Measurements from ENCODE around the gene GPR37L1. TPM values are rescaled to one million over a fixed set of nuclear protein-coding genes. Genes with fewer than 3 reads are reported as not detected.

The GPR37L1 gene, protein sequence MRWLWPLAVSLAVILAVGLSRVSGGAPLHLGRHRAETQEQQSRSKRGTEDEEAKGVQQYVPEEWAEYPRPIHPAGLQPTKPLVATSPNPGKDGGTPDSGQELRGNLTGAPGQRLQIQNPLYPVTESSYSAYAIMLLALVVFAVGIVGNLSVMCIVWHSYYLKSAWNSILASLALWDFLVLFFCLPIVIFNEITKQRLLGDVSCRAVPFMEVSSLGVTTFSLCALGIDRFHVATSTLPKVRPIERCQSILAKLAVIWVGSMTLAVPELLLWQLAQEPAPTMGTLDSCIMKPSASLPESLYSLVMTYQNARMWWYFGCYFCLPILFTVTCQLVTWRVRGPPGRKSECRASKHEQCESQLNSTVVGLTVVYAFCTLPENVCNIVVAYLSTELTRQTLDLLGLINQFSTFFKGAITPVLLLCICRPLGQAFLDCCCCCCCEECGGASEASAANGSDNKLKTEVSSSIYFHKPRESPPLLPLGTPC
- 0.06 TPM for polyA plus RNA-seq (2013, experiment 1 of 2)
- 0.08 TPM for polyA plus RNA-seq (2013, experiment 2 of 2)

DNA sequence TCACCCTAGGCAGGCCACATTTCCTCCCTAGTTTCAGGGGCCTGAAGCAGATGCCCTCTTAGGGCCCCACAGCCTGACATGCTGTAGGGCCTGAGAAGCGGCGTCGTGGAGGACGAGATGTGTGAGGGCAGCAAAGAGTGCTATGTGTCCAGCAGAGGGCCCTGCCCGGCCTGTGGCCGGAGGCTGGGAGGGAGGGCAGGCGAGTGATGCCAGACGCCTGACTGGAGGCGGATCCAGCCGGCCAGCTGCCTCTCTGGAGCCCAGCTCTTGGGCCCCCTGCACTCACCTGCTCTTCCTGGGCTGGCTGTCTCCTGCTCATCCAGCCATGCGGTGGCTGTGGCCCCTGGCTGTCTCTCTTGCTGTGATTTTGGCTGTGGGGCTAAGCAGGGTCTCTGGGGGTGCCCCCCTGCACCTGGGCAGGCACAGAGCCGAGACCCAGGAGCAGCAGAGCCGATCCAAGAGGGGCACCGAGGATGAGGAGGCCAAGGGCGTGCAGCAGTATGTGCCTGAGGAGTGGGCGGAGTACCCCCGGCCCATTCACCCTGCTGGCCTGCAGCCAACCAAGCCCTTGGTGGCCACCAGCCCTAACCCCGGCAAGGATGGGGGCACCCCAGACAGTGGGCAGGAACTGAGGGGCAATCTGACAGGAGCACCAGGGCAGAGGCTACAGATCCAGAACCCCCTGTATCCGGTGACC, at the start of gene GPR37L1:
GPR37L1 (plus strand) TSS at position 279 of the 697 bp plus-strand sequence; CDS start at position 326, 47 bp downstream.
- Histone ChIP-seq H3K4me2 (ENCODE audit: insufficient read depth, low read length, poor library complexity, severe bottlenecking) (no peak within 1 kb of the TSS), H3K79me1 (ENCODE audit: low read depth, low read length) (no peaks in the 10 kb centered on the region), H3K4me3 (ENCODE audit: low read length in 2 of 2) (no peak within 1 kb of the TSS), H3K36me3 (replicated peaks in 1 of 2; ENCODE audit: control insufficient read depth in 2 of 2, insufficient read depth in 2 of 2, low read length in 2 of 2) (no peaks in the 10 kb centered on the region), H2BK5ac (ENCODE audit: low read length) (no peak within 1 kb of the TSS), H3K9me3 (replicated peaks in 1 of 2; ENCODE audit: control insufficient read depth in 2 of 2, insufficient read depth in 1 of 2, low read depth in 1 of 2, low read length in 2 of 2) (peaks cover 0 to 2% of the 10 kb centered on the region in 2 donors), H3K27ac (replicated peaks; ENCODE audit: low read length) (no peak within 1 kb of the TSS), H3K27me3 (ENCODE audit: control insufficient read depth in 3 of 3, insufficient read depth in 3 of 3, low read depth in 1 of 3, low read length in 3 of 3) (peaks cover 0 to 6% (median 0%) of the 10 kb centered on the region in 3 experiments), H3K23ac (ENCODE audit: low read depth, low read length, poor library complexity) (peak within 1 kb of the TSS; percentile 48), H3K4ac (ENCODE audit: low read length) (no peak within 1 kb of the TSS), H2AFZ (ENCODE audit: low read length) (peak within 1 kb of the TSS; percentile 84), H2AK5ac (ENCODE audit: low read depth, low read length) (peak within 1 kb of the TSS; percentile 93), H2BK12ac (ENCODE audit: low read length) (no peak within 1 kb of the TSS), H3K14ac (ENCODE audit: low read length) (no peak within 1 kb of the TSS), H3K18ac (ENCODE audit: low read length) (peak within 1 kb of the TSS; percentile 80), H2BK120ac (ENCODE audit: low read depth, low read length) (no peak within 1 kb of the TSS), H3K9ac (ENCODE audit: low read depth, low read length, poor library complexity) (peak within 1 kb of the TSS; percentile 75), H3K4me1 (ENCODE audit: control insufficient read depth in 2 of 2, insufficient read depth in 1 of 2, low read depth in 1 of 2, low read length in 2 of 2) (peaks cover 0 to 5% of the 10 kb centered on the region in 2 donors), H4K91ac (ENCODE audit: low read depth, low read length, poor library complexity) (peak within 1 kb of the TSS; percentile 57), H4K8ac (ENCODE audit: low read depth, low read length) (peak within 1 kb of the TSS; percentile 68), H2BK15ac (ENCODE audit: low read length) (peak within 1 kb of the TSS; percentile 87)
- no CpG with 5 or more reads among the region's 19 CpGs for WGBS, 2 donors (ENCODE audit: extremely low coverage in 2 of 2, insufficient read length in 2 of 2, insufficient replicate concordance in 1 of 2)
- no peak for DNase-seq (ENCODE audit: low spot score)

DNA sequence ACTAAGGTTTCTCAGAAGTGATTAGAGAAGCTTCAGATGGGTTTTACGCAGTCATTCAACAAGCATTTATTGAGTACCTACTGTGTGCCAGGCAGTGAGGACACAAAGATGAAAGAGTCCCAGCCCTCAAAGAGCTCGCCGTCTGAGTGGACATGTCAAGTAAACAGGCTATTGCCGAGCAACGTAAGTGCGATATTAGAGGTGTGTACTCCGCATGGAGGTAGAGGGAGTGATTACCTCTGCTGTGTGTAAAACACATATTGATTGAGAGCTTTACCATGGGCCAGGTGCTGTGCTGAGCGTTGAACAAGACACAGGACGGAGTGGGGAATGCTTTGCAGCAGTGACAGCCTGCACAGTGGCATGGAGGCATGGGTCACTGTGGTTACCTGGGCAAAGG, 49.5 kb upstream of the GPR37L1 start:
- no peak overlapping the region for H4K91ac ChIP-seq (ENCODE audit: low read depth, low read length, poor library complexity)
- no CpG with 5 or more reads among the region's 9 CpGs for WGBS, 2 donors (ENCODE audit: extremely low coverage in 2 of 2, insufficient read length in 2 of 2, insufficient replicate concordance in 1 of 2)
- H2AFZ ChIP-seq (ENCODE audit: low read length), result no peak overlapping the region
- H3K4ac ChIP-seq (ENCODE audit: low read length), result peak overlapping the region; percentile 84
- no peak overlapping the region for H3K23ac ChIP-seq (ENCODE audit: low read depth, low read length, poor library complexity)
- peak overlapping the region; percentile 86 for H2BK12ac ChIP-seq (ENCODE audit: low read length)
- no peak overlapping the region for H2BK5ac ChIP-seq (ENCODE audit: low read length)
- DNase-seq (ENCODE audit: low spot score), result no peak
- peak overlapping the region; percentile 81 for H3K18ac ChIP-seq (ENCODE audit: low read length)
- peak overlapping the region; percentile 56 for H2AK5ac ChIP-seq (ENCODE audit: low read depth, low read length)
- no peak overlapping the region for H3K27ac ChIP-seq (replicated peaks; ENCODE audit: low read length)
- H3K79me1 ChIP-seq (ENCODE audit: low read depth, low read length), result no peaks in the 10 kb centered on the region
- H2BK15ac ChIP-seq (ENCODE audit: low read length), result no peak overlapping the region
- H3K36me3 ChIP-seq (replicated peaks in 1 of 2; ENCODE audit: control insufficient read depth in 2 of 2, insufficient read depth in 2 of 2, low read length in 2 of 2), result no peaks in the 10 kb centered on the region
- no peak overlapping the region for H2BK120ac ChIP-seq (ENCODE audit: low read depth, low read length)
- peaks cover 3 to 10% of the 10 kb centered on the region in 2 donors for H3K4me1 ChIP-seq (ENCODE audit: control insufficient read depth in 2 of 2, insufficient read depth in 1 of 2, low read depth in 1 of 2, low read length in 2 of 2)
- H3K9ac ChIP-seq (ENCODE audit: low read depth, low read length, poor library complexity), result no peak overlapping the region
- no peak overlapping the region for H4K8ac ChIP-seq (ENCODE audit: low read depth, low read length)
- no peak overlapping the region for H3K4me2 ChIP-seq (ENCODE audit: insufficient read depth, low read length, poor library complexity, severe bottlenecking)
- peaks cover 0 to 32% (median 0%) of the 10 kb centered on the region in 3 experiments for H3K27me3 ChIP-seq (ENCODE audit: control insufficient read depth in 3 of 3, insufficient read depth in 3 of 3, low read depth in 1 of 3, low read length in 3 of 3)
- H3K4me3 ChIP-seq (ENCODE audit: low read length in 2 of 2), result no peak overlapping the region
- peak overlapping the region; percentile 85 for H3K14ac ChIP-seq (ENCODE audit: low read length)
- H3K9me3 ChIP-seq (replicated peaks in 1 of 2; ENCODE audit: control insufficient read depth in 2 of 2, insufficient read depth in 1 of 2, low read depth in 1 of 2, low read length in 2 of 2), result no peaks in the 10 kb centered on the region

DNA sequence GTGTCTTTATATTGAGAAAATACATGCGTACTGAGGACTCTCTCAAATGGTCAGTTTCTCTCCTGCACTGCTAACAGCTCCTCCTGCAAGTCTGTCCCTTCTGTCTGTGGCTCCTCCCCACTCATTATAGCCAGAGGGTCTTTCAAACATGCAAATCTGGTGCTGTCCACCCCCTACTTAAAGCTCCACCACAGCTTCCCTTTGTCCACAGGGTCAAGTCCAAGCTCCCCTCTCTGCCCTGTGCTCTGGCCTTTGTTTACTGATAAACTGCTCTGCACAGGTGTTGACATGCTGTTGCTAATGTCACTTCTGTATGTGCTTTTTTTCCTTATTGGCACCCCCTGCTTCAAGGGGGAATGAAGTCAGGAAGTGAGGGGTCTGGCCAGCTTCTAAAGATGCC, 47.7 kb upstream of the GPR37L1 start:
- H3K36me3 ChIP-seq (replicated peaks in 1 of 2; ENCODE audit: control insufficient read depth in 2 of 2, insufficient read depth in 2 of 2, low read length in 2 of 2), result no peaks in the 10 kb centered on the region
- no peak overlapping the region for H4K8ac ChIP-seq (ENCODE audit: low read depth, low read length)
- H3K4ac ChIP-seq (ENCODE audit: low read length), result no peak overlapping the region
- H3K4me3 ChIP-seq (ENCODE audit: low read length in 2 of 2), result no peak overlapping the region
- H3K9me3 ChIP-seq (replicated peaks in 1 of 2; ENCODE audit: control insufficient read depth in 2 of 2, insufficient read depth in 1 of 2, low read depth in 1 of 2, low read length in 2 of 2), result no peaks in the 10 kb centered on the region
- peaks cover 0 to 32% (median 0%) of the 10 kb centered on the region in 3 experiments for H3K27me3 ChIP-seq (ENCODE audit: control insufficient read depth in 3 of 3, insufficient read depth in 3 of 3, low read depth in 1 of 3, low read length in 3 of 3)
- no peak for DNase-seq (ENCODE audit: low spot score)
- peak overlapping the region; percentile 71 for H2AK5ac ChIP-seq (ENCODE audit: low read depth, low read length)
- peak overlapping the region; percentile 30 for H2BK120ac ChIP-seq (ENCODE audit: low read depth, low read length)
- H2BK15ac ChIP-seq (ENCODE audit: low read length), result no peak overlapping the region
- H2BK5ac ChIP-seq (ENCODE audit: low read length), result no peak overlapping the region
- peak overlapping the region; percentile 12 for H3K4me2 ChIP-seq (ENCODE audit: insufficient read depth, low read length, poor library complexity, severe bottlenecking)
- H2BK12ac ChIP-seq (ENCODE audit: low read length), result no peak overlapping the region
- no peak overlapping the region for H3K23ac ChIP-seq (ENCODE audit: low read depth, low read length, poor library complexity)
- no peak overlapping the region for H2AFZ ChIP-seq (ENCODE audit: low read length)
- no peak overlapping the region for H3K18ac ChIP-seq (ENCODE audit: low read length)
- H3K27ac ChIP-seq (replicated peaks; ENCODE audit: low read length), result no peak overlapping the region
- H3K14ac ChIP-seq (ENCODE audit: low read length), result no peak overlapping the region
- no CpG with 5 or more reads among the region's 1 CpG for WGBS, 2 donors (ENCODE audit: extremely low coverage in 2 of 2, insufficient read length in 2 of 2, insufficient replicate concordance in 1 of 2)
- no peaks in the 10 kb centered on the region for H3K79me1 ChIP-seq (ENCODE audit: low read depth, low read length)
- H3K4me1 ChIP-seq (ENCODE audit: control insufficient read depth in 2 of 2, insufficient read depth in 1 of 2, low read depth in 1 of 2, low read length in 2 of 2), result peaks cover 0 to 3% of the 10 kb centered on the region in 2 donors
- no peak overlapping the region for H4K91ac ChIP-seq (ENCODE audit: low read depth, low read length, poor library complexity)
- no peak overlapping the region for H3K9ac ChIP-seq (ENCODE audit: low read depth, low read length, poor library complexity)

DNA sequence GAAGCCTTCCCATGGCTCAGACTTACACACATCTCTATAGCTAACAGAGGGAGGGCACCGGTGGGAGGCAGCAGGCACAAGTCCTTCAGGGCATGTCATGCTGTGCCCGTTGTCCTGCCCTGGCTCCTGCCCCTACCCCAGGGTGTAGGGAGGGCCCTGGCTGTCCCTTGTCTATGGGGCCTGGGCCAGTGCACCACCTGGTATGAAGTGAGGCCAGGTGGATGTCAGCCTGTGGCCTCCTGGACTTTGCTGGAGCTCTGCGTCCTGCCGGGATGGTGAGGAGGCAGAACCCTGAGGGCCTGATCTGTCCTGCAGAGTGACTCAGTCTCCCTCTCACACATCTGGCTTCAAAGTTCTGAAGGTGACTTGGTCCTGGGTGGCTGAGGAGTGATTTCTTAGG, 47.3 kb upstream of the GPR37L1 start:
- no peak overlapping the region for H3K9ac ChIP-seq (ENCODE audit: low read depth, low read length, poor library complexity)
- peak overlapping the region; percentile 71 for H2AK5ac ChIP-seq (ENCODE audit: low read depth, low read length)
- H4K8ac ChIP-seq (ENCODE audit: low read depth, low read length), result no peak overlapping the region
- H3K14ac ChIP-seq (ENCODE audit: low read length), result no peak overlapping the region
- H3K9me3 ChIP-seq (replicated peaks in 1 of 2; ENCODE audit: control insufficient read depth in 2 of 2, insufficient read depth in 1 of 2, low read depth in 1 of 2, low read length in 2 of 2), result no peaks in the 10 kb centered on the region
- peak overlapping the region; percentile 82 for H2BK12ac ChIP-seq (ENCODE audit: low read length)
- H3K18ac ChIP-seq (ENCODE audit: low read length), result peak overlapping the region; percentile 84
- H3K79me1 ChIP-seq (ENCODE audit: low read depth, low read length), result no peaks in the 10 kb centered on the region
- peak overlapping the region; percentile 78 for H3K4ac ChIP-seq (ENCODE audit: low read length)
- H2BK15ac ChIP-seq (ENCODE audit: low read length), result no peak overlapping the region
- peak overlapping the region; percentile 58 for H3K23ac ChIP-seq (ENCODE audit: low read depth, low read length, poor library complexity)
- peak overlapping the region; percentile 11 for H4K91ac ChIP-seq (ENCODE audit: low read depth, low read length, poor library complexity)
- no peak overlapping the region for H2AFZ ChIP-seq (ENCODE audit: low read length)
- H3K36me3 ChIP-seq (replicated peaks in 1 of 2; ENCODE audit: control insufficient read depth in 2 of 2, insufficient read depth in 2 of 2, low read length in 2 of 2), result no peaks in the 10 kb centered on the region
- no peak for DNase-seq (ENCODE audit: low spot score)
- H2BK120ac ChIP-seq (ENCODE audit: low read depth, low read length), result peak overlapping the region; percentile 30
- peaks cover 0 to 3% of the 10 kb centered on the region in 2 donors for H3K4me1 ChIP-seq (ENCODE audit: control insufficient read depth in 2 of 2, insufficient read depth in 1 of 2, low read depth in 1 of 2, low read length in 2 of 2)
- H3K27ac ChIP-seq (replicated peaks; ENCODE audit: low read length), result no peak overlapping the region
- H2BK5ac ChIP-seq (ENCODE audit: low read length), result no peak overlapping the region
- no peak overlapping the region for H3K4me2 ChIP-seq (ENCODE audit: insufficient read depth, low read length, poor library complexity, severe bottlenecking)
- H3K27me3 ChIP-seq (ENCODE audit: control insufficient read depth in 3 of 3, insufficient read depth in 3 of 3, low read depth in 1 of 3, low read length in 3 of 3), result peaks cover 0 to 32% (median 0%) of the 10 kb centered on the region in 3 experiments
- no CpG with 5 or more reads among the region's 4 CpGs for WGBS, 2 donors (ENCODE audit: extremely low coverage in 2 of 2, insufficient read length in 2 of 2, insufficient replicate concordance in 1 of 2)
- H3K4me3 ChIP-seq (ENCODE audit: low read length in 2 of 2), result no peak overlapping the region

All from neuronal stem cell (in vitro differentiated cells).